GM10847 (cell line): Measurements from ENCODE around the gene MYRF.

ENCODE experiments used
- POLR2A ChIP-seq: IDR thresholded peaks from 2 replicates; pipeline ENCODE4 v1.6.1; 2011; ENCODE audit not compliant: insufficient read length; ENCODE audit errors: extremely low read depth

MYRF gene

GRCh38 chr11:61757213-61757862 lies 4.9 kb downstream of the MYRF start:
- TF ChIP-seq POLR2A = no peak

GRCh38 chr11:61760946-61761345 lies 8.5 kb downstream of the MYRF start:
- no peak for TF ChIP-seq POLR2A

GRCh38 chr11:61761440-61762222 lies 9.2 kb downstream of the MYRF start:
- no peak for TF ChIP-seq POLR2A

GRCh38 chr11:61762223-61762615 lies 9.8 kb downstream of the MYRF start:
- TF ChIP-seq POLR2A = no peak

- TF ChIP-seq POLR2A = no peak
These were observed 10.4 kb downstream of the MYRF start for GRCh38 chr11:61762798-61763197.

- TF ChIP-seq POLR2A = no peak
These were observed 11.6 kb downstream of the MYRF start for GRCh38 chr11:61763930-61764605.

GRCh38 chr11:61764606-61765260 lies 12.3 kb downstream of the MYRF start:
- no peak for TF ChIP-seq POLR2A

- no peak for TF ChIP-seq POLR2A
These were observed 13.3 kb downstream of the MYRF start for GRCh38 chr11:61765550-61766253.

- TF ChIP-seq POLR2A = no peak
These were observed 14.0 kb downstream of the MYRF start for GRCh38 chr11:61766353-61766841.

- no peak for TF ChIP-seq POLR2A
These were observed 16.1 kb downstream of the MYRF start for GRCh38 chr11:61768376-61769076.

GRCh38 chr11:61769169-61769920 lies 16.9 kb downstream of the MYRF start:
- no peak for TF ChIP-seq POLR2A

- no peak for TF ChIP-seq POLR2A
These were observed 17.7 kb downstream of the MYRF start for GRCh38 chr11:61769946-61770683.

- no peak for TF ChIP-seq POLR2A
These were observed 18.9 kb downstream of the MYRF start for GRCh38 chr11:61771195-61771894.
